Epithelial cell of umbilical artery (primary cell): ENCODE measurements around the gene RFLNA. TPM values are rescaled to one million over a fixed set of nuclear protein-coding genes. Genes with fewer than 3 reads are reported as not detected.

Experiments used
- total RNA-seq: library from RNA; depleted of rRNA; stranded (reverse); fragments of >200 nt; gene quantifications from 2 replicates; pipeline ENCODE4 v1.2.3, GENCODE V29; 2014

RFLNA gene, protein sequence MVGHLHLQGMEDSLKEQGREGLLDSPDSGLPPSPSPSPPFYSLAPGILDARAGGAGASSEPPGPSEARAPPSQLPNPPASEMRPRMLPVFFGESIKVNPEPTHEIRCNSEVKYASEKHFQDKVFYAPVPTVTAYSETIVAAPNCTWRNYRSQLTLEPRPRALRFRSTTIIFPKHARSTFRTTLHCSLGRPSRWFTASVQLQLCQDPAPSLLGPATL
- 2.9 and 14.6 TPM in 2 replicates for total RNA-seq

DNA sequence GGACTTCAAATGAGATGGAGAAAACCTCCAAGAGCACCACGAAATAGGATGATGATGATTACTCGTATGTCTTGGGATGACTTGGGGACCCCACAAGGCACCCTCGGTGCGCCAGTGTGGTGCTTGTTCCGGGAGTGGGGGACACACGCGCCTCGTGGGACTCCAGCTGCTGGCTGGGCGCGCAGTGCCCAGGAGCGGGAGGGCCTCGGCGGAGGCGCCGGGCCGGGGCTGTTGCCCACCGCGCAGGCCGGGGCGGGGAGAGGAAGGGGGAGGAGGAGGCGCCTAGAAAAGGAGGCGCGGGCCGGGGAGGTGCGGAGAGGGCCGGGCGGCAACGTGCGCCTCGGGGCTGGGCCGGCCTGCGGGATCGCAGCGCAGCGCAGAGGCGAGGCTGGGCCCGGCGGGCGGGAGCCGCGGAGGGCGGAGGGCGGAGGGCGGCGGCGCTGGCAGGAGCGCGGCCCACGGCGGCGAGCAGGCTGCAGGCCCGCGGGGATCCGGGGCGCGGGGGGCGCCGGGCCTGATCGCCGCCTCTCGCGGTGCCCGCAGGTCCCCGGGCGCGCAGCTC, at the start of gene RFLNA:
Gene RFLNA, plus strand, starts transcription at position 314 of the 562 bp plus-strand sequence. CDS start 337 bp downstream, outside the sequence.

